Measurements from ENCODE around the gene SLC6A6. TPM values are rescaled to one million over a fixed set of nuclear protein-coding genes. Genes with fewer than 3 reads are reported as not detected.

Gene SLC6A6
- total RNA-seq, 1 experiment from 2014 or later, result 3.4 TPM

DNA sequence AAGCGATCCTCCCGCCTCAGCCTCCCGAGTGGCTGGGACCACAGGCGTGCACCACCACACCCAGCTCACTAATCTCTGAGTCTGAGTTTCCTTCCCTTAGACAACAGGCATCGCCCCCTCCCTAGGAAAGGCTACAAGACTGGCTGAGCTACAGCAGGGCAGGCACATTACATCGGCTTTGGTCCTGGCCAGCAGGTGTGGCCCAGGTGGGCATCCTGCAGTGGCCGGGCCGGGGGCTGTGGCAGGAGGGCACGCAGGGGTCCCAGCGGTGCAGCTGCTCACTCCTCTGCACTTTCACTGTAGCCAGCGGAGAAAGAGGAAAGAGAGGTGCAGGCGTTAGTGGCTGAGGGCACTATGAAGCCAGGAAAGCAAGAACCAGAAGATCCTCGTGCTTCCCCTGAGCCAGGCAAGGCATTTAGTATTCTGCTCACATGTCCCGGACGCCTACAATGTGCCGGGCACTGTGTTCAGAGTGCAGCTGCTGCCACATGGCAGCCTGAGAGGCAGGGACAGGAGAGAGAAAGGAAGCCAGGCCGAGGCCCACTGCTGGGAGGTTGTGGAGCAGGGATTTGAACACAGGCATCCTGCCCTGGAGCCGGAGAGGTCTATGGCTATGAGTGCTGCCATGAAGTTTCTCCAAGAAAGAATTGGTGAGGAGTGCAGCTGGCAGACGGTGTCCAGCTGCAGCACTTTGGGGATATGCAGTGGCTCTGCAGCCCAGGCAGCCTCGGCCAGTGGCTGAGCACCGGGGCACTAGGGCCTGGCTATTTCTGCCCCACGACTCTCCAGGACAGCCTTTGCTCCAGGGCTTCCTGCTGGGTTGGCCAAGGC lies 115.4 kb downstream of the SLC6A6 start:
- Histone ChIP-seq H3K4me3 (no peak overlapping the region), H3K36me3 (no peaks in the 10 kb centered on the region), H3K27me3 (no peaks in the 10 kb centered on the region), H3K9me3 (no peaks in the 10 kb centered on the region)
- no peak for DNase-seq

DNA sequence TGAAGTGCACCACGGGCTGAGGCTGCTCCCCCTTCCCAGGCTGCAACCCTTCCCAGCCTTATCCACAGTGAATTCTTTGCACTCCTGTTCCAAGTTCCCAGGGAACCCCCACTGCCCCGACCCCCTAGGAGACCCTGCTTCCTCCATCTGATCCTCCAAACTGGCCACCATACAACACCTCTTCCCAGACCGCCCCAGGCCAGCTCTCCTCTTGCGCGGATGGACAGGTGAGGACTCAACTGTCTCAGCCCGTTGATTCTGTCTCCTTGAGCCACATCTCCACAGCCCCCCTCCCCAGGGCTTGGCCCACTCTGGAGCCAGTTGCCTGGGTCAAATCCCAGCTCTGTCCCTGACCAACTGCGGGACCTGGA lies 116.0 kb downstream of the SLC6A6 start:
- Histone ChIP-seq H3K9me3 (no peaks in the 10 kb centered on the region), H3K36me3 (no peaks in the 10 kb centered on the region), H3K4me3 (no peak overlapping the region), H3K27me3 (no peaks in the 10 kb centered on the region)
- no peak for DNase-seq

DNA sequence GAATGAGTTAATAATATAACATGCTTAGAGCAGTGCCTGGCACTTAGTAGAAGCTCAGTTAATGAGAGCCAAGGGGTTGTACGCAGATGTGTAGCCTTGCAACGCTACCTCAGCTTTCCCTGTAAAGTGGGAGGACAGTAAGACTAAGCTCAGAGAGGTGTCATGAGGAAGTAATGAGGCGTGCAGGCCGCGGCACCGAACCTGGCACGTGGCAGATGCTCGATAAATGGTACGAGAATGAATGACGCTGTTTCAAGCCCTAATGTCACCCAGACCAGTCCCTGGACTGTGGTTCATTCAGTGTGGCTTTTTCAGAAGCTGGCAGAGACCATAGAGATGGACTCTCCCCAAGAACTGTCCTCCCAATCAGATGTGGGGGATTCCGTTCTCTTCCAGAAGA lies 116.5 kb downstream of the SLC6A6 start:
- DNase-seq, result no peak
- Histone ChIP-seq H3K27me3 (no peaks in the 10 kb centered on the region), H3K36me3 (no peaks in the 10 kb centered on the region), H3K9me3 (no peaks in the 10 kb centered on the region), H3K4me3 (no peak overlapping the region)

DNA sequence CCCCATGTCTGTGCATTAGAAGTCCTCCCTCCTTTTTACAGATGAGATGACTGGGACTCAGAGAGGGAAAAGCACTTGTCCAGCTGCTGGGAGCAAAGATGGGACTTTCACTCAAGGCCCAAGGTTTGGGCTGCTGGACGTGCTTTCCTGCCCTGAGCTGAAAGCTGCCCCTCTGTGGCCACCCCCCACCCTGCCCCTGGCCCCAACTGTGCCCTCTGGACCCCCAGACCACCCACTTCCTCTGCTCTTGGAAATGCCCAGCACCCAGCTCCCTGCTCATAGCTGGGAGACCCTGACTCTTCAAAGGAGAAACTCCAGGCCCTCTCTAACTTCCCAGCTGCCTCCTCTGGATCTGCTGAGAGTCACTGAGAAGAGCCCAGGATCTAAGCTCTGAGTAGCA lies 117.0 kb downstream of the SLC6A6 start:
- no peaks in the 10 kb centered on the region for H3K36me3 ChIP-seq
- no peak overlapping the region for H3K4me3 ChIP-seq
- no peaks in the 10 kb centered on the region for H3K9me3 ChIP-seq
- no peaks in the 10 kb centered on the region for H3K27me3 ChIP-seq
- no peak for DNase-seq

DNA sequence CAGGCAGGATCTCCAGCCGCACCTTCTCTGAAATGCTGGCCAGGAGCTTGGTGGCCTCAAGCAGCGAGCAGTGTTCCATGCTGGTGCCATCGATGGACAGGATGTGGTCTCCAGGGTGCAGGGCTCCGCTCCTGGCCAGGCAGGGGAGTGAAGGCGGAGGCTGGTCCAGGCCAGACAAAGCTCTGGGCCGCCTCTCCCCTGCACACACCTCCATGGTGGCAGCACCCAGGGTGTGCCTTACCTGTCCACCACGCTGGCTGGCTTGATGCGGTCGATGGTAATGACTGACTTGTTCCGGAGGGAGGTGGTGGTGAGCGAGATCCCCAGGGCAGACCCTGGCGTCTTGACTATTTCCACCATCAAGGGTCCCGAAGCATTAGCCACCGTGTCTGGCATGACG lies 117.7 kb downstream of the SLC6A6 start:
- Histone ChIP-seq H3K4me3 (no peak overlapping the region), H3K36me3 (no peaks in the 10 kb centered on the region), H3K9me3 (no peaks in the 10 kb centered on the region), H3K27me3 (no peaks in the 10 kb centered on the region)
- no peak for DNase-seq

DNA sequence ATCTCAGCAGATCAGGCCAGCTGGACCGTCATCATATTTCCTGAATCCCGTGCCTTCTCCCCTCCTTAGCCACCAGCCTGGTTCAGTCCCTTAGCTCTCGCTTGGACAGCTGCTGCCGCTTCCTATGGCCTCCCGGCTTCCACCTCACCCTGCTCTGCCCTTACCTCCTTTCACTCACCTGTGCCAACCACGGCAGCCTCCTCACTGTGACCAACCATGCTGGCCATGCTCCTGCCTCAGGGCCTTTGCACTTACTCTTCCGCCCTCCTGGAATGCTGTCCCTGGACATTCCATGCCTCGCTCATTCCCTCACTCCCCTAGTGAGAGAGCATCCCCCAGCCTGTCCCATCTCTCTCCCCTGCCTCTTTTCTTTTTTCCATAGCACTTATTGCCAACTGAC lies 118.6 kb downstream of the SLC6A6 start:
- H3K36me3 ChIP-seq, result no peaks in the 10 kb centered on the region
- no peak for DNase-seq

DNA sequence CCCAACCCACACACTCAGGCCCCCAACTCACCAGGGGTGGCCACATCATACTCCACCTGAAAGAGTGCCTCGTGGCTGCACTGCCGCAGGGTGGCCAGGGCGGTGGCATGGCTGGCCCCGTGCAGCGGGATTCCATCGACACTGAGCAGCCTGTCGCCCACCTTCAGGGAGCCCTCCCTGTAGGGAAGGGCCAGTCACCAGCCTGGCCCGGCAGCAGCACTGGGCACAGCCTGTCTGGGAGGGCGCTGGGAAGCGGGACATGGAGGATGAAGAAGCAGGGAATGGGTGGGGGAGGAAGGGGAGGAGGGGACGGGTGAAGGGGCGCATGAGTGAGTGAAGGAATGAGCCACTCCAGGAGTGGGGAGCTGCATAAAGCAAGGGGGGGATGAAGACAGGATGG lies 119.2 kb downstream of the SLC6A6 start:
- no peak overlapping the region for H3K4me3 ChIP-seq
- H3K9me3 ChIP-seq, result no peaks in the 10 kb centered on the region
- no peaks in the 10 kb centered on the region for H3K36me3 ChIP-seq
- H3K27me3 ChIP-seq, result no peaks in the 10 kb centered on the region
- no peak for DNase-seq

More for the DNA sequence above, 118.6 kb downstream of the SLC6A6 start:
- Histone ChIP-seq H3K4me3 (no peak overlapping the region), H3K27me3 (no peaks in the 10 kb centered on the region), H3K9me3 (no peaks in the 10 kb centered on the region)

DNA sequence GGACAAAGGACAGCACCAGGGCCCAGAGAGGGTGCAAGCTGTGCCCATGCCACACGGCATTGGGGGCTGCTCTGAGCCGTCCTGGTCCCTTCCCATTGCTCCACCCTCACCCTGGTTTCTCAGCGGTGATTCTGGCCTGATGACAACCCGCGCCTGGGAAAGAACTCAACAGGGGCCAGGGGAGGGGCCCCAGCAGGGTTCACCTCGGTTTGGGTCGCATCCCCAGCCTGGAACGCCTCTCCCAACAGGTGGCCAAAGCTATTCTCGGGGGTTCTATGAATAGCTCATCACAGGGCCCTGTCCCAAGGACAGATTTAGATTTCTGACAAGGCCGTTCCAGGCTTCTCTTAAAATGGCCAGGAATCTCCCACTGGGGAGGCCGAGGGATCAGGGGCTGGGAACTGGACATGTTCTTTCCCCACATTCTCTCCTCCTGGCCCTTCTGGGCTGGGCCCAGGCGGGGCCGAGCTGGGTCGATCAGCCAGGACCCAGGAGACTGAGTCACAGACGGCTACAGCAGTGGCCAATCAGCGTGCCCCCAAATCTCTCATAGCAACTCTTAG lies 119.8 kb downstream of the SLC6A6 start:
- Histone ChIP-seq H3K4me3 (no peak overlapping the region), H3K9me3 (no peaks in the 10 kb centered on the region), H3K27me3 (no peaks in the 10 kb centered on the region), H3K36me3 (no peaks in the 10 kb centered on the region)
- no peak for DNase-seq

DNA sequence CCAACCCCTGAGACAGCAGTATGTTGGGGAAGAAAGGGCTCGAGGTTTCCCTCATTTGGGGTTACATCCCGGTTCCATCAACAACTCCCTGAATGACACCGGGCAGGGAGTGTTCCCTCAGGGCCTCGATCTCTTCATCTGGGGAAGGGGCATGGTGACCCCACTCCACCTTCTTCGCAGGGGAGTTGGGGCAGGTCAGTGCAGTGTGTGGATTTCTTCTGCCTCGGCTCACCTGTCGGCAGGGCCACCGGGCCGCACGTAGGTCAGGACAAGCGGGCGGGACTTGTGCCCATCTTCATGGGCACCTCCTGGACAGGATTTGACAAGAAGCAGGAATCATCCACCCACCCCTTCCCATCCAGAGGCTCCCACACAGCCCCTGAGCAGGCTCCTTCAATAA lies 120.4 kb downstream of the SLC6A6 start:
- Histone ChIP-seq H3K36me3 (no peaks in the 10 kb centered on the region), H3K27me3 (no peaks in the 10 kb centered on the region), H3K9me3 (no peaks in the 10 kb centered on the region), H3K4me3 (no peak overlapping the region)
- no peak for DNase-seq

DNA sequence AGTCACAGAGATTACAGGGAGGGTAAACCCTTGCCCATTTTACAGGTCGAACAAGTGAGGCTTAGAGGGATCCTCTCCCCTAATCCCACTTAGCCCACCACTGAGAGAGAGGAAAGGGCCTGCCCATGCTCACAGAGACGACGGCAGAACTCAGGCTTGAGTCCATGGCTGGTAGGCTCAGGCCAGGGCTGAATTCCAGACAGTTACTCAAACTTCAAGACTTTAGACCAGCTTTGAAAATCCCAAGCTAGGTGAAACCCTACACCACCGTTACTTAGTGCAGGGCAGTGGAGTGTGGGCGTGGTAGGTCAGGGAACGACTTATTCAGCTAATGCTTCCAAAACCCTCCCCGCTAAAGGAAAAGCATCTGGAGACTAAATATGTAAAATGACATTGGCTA lies 121.4 kb downstream of the SLC6A6 start:
- DNase-seq, result peak; percentile 22
- Histone ChIP-seq H3K4me3 (no peak overlapping the region), H3K9me3 (no peaks in the 10 kb centered on the region), H3K36me3 (no peaks in the 10 kb centered on the region), H3K27me3 (no peaks in the 10 kb centered on the region)

DNA sequence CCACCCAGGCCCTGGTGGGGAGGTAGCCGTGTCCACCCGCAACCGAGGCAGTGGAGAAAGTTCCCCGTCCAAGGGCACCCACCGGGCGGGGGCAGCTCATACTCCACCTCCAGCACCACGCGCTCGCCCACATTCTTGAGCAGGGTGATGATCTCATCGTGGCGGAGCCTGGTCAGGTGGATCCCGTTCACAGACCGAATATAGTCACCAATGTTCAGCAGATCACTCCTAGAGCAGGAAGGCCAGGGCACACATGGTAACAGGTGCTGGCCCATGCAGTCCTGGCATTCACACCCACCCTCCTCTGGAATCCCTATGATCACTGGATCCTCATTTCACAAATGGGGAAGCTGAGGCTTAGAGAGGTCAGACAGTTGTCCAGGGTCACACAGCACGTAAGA lies 121.9 kb downstream of the SLC6A6 start:
- DNase-seq, result no peak

DNA sequence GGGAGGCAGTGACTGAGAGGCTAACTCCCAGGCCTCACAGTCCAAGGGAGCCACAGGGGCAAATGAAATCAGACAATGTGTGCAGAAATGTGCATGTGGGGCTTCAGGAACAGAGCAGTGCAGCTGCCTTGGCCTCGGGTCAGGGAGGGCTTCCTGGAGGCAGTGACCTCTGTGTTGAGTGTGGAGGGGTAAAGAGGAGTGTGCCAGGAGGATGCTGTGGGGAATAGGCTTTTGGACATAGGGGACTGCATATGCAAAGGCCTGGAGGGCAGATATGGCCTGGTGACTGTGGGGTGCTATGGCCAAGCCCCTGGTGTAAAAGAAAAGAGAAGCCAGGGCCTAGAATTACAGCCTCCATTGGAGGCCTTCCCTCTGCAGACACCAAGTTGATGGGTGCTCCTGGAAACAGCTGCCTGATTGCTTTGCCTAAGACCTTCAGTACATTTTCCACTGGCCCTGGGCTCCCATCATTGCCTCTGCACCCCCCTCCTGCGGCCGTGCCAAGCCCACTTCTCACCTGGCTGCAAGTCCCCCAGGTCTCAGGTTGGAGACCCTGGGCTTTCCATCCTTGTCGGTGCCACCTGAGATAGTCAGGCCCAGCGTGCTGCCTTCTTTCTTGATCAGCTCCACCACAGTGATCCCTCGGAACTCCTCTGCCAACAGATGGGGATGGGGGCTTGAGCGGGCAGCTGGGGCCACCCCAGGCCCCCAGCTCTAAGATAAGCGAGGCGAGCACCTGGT lies 122.7 kb downstream of the SLC6A6 start:
- Histone ChIP-seq H3K27me3 (no peaks in the 10 kb centered on the region), H3K9me3 (no peaks in the 10 kb centered on the region), H3K36me3 (no peaks in the 10 kb centered on the region), H3K4me3 (no peak overlapping the region)
- no peak for DNase-seq

More for the DNA sequence above, 121.9 kb downstream of the SLC6A6 start:
- H3K36me3 ChIP-seq, result no peaks in the 10 kb centered on the region
- H3K9me3 ChIP-seq, result no peaks in the 10 kb centered on the region
- H3K27me3 ChIP-seq, result no peaks in the 10 kb centered on the region
- no peak overlapping the region for H3K4me3 ChIP-seq

DNA sequence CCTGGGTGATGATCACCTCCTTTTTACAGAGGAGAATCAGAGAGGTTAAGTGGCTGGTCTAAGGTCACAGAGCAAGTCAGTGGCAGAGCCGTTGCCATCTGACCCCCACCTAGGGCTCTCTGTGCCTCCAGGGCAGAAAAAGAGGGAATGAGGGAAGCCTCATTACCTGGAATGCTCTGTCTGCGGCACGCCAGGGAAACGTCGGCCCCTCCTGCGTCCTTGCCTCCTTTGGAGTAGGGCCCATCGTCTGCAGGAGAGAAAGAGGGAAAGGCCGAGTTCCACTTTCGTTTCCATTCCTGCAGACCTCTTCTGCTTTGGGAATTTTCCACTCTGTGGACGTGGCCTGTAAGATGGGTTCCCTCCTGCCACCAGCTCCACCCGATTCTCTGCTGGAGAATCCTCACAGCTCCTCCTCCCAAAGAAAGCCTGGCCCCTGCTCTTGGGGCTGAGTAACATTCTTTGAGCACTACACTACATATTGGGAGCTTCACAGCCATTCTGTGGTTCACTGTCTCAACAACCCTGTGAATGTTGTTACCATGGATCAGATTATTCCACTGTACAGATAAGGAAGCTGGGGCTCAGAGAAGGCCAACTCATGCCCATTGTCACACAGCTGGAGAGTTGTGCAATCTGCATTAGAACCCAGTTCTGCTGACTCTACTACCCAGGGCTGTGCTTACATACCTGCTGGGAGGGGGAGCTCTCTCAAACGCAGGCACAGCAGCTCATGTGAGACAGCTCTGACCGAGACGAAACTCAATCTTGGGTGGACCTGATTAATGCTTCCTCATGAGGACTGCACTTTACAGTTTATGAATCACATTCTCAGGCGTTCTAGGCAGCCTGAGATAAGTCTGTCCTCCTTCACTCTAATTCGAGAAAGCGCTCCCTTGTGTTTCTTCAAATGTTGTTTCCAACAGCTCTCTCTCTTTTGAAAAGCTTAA lies 123.6 kb downstream of the SLC6A6 start:
- H3K27me3 ChIP-seq, result no peaks in the 10 kb centered on the region
- no peaks in the 10 kb centered on the region for H3K36me3 ChIP-seq
- no peak for DNase-seq
- H3K9me3 ChIP-seq, result no peaks in the 10 kb centered on the region
- H3K4me3 ChIP-seq, result no peak overlapping the region

DNA sequence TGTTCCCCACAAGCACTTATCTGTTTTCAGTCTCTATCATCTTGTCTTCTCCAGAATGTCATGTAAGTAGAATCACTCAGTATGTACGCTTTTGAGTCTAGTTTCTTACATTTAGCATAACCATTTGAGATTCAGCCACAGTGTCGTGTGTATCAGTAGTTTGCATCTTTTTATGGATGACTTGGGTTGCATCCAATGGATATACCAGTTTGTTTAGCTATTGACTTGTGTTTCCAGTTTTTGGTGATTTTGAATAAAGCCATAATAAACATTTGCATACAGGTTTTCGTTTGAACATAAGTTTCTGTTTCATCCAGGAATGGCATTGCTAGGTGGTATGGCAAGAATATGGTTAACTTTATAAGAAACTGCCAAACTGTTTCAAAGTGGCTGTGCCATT lies 125.7 kb downstream of the SLC6A6 start:
- H3K36me3 ChIP-seq, result no peaks in the 10 kb centered on the region
- no peak for DNase-seq
- H3K9me3 ChIP-seq, result no peaks in the 10 kb centered on the region
- no peaks in the 10 kb centered on the region for H3K27me3 ChIP-seq
- no peak overlapping the region for H3K4me3 ChIP-seq

DNA sequence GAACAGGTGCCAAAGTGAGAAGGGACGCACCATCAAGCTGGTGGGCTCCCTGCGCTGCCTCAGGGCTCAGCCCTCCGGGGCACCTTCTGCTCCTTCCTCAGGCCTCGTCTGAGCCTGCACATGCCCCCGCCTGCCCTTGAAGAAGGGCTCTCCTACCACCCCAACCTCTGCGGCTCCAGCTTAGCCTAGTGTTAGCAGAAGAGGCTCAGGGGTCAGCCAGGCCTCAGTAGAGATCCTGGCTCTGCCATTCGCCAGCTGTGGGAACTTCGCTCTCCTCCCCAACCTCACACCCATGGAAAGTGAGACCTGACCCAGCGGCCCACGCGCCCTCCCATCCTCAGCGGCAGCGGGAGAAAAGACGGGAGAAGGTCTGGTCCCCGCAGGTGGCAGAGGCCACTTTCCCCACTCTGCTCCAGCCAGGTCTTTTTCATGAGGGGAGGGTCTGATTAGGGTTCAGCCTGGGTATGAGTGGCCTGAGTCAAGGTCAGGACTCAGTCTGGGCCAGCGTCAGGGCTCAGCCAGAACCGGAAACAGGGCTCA lies 129.5 kb downstream of the SLC6A6 start:
- Histone ChIP-seq H3K27me3 (no peaks in the 10 kb centered on the region), H3K4me3 (no peak overlapping the region), H3K36me3 (no peaks in the 10 kb centered on the region), H3K9me3 (no peaks in the 10 kb centered on the region)
- DNase-seq, result no peak

DNA sequence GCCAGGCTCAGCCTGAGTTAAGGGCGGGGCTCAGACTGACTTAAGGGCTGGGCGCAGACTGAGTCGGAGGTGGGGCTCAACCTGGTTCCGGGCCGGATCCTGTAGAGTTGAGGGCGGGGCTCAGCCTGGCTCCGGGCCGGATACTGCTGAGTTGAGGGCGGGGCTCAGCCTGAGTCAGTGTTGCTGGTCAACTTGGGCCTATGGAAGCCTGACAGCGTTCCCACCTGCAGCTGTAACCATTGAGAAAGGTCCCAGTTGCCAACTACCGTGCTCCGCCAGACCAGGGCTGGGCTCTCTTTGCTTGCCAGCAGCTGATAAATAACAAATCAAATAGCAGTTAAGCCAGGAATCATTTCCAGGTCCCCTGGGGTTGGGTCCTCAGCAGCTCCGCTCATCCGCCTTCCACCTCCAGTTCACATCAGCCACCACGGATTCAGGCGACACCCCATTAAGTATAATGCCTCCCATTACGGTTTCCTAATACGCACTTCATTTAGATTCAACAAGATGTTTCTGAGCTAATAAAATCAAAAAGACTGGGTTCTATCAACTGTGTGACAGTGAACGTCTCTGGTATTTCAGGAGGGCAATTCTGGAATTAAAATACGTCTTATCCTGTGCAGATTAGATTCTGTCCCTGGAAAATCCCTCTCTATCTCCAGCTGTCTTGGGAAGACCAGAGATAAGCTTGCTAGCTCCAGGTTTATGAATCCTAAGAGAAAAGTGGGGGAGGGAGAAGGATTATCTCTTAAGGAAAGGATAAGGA lies 130.5 kb downstream of the SLC6A6 start:
- Histone ChIP-seq H3K4me3 (no peak overlapping the region), H3K36me3 (no peaks in the 10 kb centered on the region), H3K9me3 (no peaks in the 10 kb centered on the region), H3K27me3 (no peaks in the 10 kb centered on the region)
- peak; percentile 55 for DNase-seq

Measured in MG63 (cell line).